Fibroblast of upper back skin (primary cell): ENCODE results near the gene DAGLA.

ENCODE experiments used
- DNase-seq: peaks from one replicate; pipeline ENCODE4 v3.0.0-alpha.2; 2013

The DAGLA gene

GRCh38 chr11:61693922-61694601 lies 13.9 kb downstream of the DAGLA start:
- DNase-seq = peak; percentile 18

DNA sequence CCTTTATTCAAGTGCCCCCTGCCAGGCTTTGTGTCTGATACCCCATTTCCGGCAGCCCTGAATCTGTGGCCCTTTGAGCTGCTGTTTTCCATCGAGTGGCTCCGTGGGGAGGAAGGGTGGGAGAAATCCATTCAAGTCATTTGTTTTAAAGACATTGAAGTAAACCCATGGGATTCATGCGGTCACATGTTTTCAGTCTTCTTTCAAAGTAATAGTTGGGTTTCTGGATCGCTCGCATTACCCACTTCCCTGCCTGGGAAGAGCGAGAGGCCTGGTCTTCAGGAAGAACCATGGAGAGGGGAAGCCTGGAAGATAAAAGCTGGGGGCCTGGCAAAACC lies 14.4 kb downstream of the DAGLA start:
- DNase-seq = no peak

DNA sequence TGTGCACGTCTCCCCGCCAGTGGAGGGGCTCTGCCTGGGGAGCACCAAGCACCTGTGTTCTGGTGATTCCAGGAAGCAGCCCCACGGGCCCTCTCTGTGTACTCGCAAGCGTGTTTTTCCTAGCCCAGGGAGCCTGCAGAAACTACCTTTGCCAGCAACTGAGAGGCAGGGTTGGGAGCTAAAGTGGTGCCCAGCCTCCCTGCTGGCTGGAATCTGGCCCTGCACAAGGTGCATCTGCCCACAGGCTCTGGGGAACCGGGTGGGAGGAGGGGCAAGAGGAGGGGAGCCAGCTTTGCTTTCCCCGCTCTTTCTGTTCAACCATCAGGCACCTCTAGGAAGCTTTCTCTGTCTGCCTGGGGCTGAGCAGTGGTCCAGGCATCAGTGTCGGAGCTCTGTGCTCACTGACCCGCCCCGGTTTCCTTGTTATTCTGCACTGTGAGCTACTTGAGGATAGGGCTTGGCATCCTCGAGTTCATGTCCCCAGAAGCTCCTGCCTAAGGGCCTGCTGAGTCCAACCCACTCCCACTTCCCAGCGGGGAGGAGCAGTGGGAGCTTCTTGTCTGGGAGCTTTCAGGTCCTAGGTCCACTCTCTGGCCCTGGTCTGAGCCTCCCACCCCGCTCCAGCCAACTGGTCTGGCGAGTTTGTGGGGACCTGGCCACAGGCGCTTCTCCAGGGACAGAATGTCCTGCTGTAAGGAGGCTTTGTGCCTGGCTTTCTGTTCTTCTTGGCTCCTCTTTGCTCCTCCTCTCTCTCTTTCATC lies 14.9 kb downstream of the DAGLA start:
- no peak for DNase-seq

DNA sequence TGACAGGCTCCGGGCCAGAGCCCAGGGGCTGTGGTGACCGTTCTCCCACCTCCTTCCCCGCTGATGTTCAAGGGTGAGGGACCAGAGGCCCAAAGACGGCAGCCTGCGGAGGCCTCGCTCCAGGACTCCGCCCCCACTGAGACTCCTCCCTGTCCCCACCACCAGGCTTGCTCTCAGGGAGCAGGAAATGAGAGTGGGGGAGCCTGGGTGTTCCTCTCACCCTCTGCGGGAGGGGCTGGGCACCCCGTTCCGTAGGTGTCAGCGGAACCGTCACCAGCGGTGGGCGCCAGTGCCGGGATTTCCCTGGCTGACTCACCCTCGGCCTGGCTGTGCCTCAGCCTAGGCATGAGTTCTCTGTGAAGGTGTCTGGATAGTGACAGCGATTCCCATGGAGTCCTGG lies 15.7 kb downstream of the DAGLA start:
- DNase-seq = peak; percentile 45

- no peak for DNase-seq
These were observed 16.4 kb downstream of the DAGLA start for GRCh38 chr11:61696602-61697001.

DNA sequence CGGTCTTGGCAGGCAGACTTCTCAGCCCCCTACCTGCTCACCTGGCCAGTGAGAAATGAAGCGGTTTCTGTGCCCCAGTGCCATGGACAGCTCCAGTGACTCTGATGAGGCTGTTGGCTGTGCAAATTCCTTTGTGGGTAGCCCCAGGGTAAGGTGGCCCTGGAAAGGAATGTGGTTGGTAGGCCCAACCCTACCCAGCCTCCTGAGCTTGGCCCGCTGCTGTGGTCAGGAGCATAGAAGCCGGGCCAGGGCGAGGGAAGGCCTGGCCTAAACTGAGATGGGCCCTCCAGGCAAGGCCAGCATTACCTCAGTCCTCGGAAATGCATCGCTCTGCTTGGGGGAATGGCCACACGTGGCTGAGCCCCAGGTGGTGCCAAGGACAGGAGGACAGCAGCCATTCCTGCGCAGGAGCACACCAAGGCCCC lies 16.9 kb downstream of the DAGLA start:
- DNase-seq = no peak

- DNase-seq = no peak
These were observed 17.6 kb downstream of the DAGLA start for GRCh38 chr11:61697764-61698163.

DNA sequence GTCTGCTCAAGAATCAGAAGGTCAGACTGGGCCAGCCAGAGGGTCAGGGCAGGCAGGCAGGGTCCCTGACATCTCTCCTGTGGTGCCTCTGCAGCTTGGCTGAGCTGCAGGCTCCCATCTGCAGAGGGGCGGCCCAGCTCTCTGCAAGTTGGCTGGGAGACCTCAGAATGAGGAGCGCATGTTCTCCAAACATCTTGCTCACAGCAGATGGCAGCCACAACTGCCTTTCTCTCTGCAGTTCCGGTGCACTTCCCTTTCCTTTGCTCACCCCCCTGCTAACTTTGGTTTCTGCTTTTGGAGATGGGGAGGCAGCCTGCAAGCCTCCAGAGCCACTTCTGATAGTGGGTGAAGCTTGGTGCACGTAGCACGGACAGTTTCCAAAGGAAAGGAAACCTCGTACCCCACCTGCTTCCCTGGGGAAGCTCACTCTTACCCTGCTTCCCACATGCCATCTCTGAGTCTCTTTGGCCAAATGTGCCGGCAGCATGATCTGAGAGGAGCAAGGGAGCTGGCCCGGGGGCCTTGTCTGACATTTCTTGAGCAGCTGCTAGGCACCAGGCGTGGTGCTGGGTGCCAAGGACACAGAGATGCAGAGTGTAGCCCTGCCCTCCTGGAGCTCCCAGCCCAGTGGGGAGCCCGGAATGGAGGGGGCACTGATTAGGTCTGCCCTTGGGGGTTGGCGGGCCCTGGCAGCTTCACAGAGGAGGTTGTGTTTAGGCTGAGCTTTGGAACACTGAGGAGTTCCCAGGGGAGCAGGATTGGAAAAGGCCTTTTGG lies 18.2 kb downstream of the DAGLA start:
- DNase-seq = no peak

GRCh38 chr11:61699737-61700160 lies 19.6 kb downstream of the DAGLA start:
- DNase-seq = no peak

GRCh38 chr11:61700212-61700611 lies 20.0 kb downstream of the DAGLA start:
- peak; percentile 18 for DNase-seq

- no peak for DNase-seq
These were observed 20.5 kb downstream of the DAGLA start for GRCh38 chr11:61700720-61701119.

GRCh38 chr11:61701242-61701886 lies 21.2 kb downstream of the DAGLA start:
- DNase-seq = no peak

- no peak for DNase-seq
These were observed 22.6 kb downstream of the DAGLA start for GRCh38 chr11:61702701-61703312.

GRCh38 chr11:61704838-61705237 lies 24.6 kb downstream of the DAGLA start:
- no peak for DNase-seq

DNA sequence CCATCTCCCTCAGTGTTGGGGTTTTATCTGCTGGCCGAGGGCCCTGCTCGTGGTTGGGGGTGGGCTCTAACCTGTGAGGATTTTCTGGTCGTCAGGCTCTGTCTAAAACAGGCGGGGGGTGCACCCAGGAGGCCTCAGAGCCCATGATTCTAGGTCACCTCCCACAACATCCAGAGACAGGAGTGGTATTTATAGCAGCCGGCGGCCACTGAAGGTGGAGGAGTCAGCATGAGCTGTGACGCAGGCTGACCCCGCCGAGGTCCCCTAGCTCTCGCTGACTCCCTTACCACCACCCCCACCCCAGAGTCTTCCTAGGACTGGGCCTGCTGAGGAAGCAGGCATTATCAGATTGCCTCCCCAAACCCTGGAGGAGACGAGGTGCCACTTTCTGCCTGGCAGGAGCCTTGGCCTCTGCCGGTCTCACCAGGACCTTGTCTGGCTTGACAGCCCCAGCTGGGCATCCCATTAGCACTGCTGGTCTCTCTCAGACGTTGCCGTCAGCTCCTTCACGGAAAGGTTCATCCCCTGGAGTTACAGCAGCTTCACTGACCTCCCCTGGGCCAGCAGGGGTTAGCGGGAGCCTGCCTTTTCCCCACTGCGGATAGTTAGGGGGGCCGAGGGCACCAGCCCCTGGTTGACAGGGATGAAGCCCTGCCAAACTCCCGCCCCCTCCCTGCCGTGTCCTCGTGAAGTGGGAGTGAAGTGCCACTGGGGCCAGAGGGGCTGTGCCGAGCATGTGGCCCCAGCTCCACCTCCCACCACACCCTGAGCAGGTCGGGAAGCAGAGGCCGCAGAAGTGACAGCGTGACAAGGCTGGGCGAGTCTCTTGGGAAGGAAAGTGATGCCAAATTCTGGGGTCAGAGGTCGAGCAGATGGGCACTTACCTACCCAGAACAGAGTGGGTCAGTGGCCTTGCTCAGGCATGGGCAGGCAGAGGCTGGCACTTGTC lies 26.5 kb downstream of the DAGLA start:
- DNase-seq = no peak

DNA sequence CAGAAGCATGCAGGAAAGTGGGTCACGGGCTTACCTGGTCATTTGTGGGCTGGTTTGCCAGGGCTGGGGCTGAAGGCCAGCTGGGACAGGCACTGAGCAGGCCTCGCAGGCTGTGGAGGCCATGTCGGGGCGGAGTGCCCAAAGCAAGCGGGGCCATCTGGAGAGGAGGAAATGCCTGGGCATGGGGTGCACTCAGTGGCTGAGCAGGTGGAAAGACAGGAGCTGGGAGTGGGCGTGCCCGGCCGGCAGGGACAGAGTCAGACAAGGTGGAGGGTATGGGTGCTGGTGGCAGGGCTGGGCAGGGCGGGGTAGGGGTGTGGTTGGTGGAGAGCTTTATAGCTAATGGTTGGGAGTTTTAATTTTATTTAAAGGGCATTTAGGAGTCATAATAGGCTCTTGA lies 27.4 kb downstream of the DAGLA start:
- no peak for DNase-seq

- DNase-seq = no peak
These were observed 28.9 kb downstream of the DAGLA start for GRCh38 chr11:61709110-61709509.

DNA sequence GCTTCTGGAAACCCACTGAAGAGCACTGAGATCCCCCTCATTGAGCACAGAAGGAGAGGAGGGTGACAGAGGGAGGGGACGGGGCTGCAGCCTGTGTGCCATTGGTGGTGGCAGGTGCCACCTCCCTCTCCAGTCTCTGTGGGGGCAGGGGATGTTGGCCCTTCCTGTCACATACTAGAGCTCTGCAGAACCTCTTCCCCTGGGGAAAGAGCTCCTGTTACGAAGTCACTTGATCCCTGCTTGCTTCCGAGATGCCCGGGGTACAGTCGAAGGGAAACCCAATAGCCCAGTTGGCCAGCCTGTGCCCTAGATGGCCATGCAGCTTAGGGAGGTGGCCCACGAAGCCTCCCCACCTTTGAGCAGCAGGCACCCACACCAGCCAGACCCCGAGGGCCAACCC lies 29.4 kb downstream of the DAGLA start:
- DNase-seq = no peak

- no peak for DNase-seq
These were observed 29.8 kb downstream of the DAGLA start for GRCh38 chr11:61710019-61710418.

DNA sequence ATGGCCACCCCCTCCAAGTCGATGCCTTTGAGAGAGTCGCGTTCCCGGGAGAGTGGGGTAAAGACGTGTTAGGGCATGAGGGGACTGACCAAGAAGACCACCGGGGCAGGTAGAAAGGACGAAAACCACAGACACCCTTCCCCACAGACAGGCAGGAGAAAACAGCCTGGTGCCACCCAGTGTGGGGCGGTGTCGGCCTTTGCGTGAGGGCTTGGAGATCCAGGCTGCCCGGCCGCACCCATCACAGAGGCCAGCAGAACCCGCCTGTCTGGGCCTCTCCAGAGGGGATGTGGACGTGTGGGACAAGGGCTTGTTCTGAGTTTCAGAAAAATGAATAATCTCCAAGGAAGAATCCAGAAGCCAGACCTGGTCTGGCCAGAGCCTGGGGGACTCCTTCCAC lies 30.8 kb downstream of the DAGLA start:
- DNase-seq = no peak

DNA sequence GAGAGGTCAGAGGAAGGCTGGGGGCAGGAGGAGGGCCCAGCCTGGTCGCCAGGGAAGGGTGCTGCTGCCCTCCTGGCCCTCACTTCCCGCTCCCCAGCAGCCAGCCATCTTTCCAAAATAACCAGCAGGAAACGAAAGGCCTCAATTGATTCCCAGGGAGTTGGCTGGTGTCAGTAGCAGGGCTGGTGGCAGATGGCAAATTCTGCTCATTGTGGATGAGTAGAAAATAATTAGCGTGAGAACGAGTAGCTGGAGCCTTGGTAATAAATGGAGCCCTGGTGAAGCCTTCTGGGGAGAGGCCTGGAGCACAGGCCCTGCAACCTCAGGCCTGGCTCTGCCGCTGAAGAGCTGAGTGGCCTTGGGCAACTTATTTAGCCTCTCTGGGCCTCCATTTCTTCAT lies 31.3 kb downstream of the DAGLA start:
- no peak for DNase-seq

GRCh38 chr11:61712314-61712713 lies 32.1 kb downstream of the DAGLA start:
- no peak for DNase-seq
